HG03039 (cell line): Measurements from ENCODE around the gene SDC1.

Experiments
- ATAC-seq: cut with Tn5 transposase; IDR thresholded peaks from one replicate; pipeline ENCODE4 v1.9.1; 2021; ENCODE audit warnings: mild to moderate bottlenecking, moderate library complexity; ENCODE audit not compliant: unreplicated experiment

SDC1 gene

GRCh38 chr2:20229322-20230113, 4.6 kb upstream of the SDC1 start:
- no peak for ATAC-seq

GRCh38 chr2:20227894-20228505, 3.1 kb upstream of the SDC1 start:
- no peak for ATAC-seq

- no peak for ATAC-seq
Observed at GRCh38 chr2:20226152-20226545, 1.2 kb upstream of the SDC1 start.

DNA sequence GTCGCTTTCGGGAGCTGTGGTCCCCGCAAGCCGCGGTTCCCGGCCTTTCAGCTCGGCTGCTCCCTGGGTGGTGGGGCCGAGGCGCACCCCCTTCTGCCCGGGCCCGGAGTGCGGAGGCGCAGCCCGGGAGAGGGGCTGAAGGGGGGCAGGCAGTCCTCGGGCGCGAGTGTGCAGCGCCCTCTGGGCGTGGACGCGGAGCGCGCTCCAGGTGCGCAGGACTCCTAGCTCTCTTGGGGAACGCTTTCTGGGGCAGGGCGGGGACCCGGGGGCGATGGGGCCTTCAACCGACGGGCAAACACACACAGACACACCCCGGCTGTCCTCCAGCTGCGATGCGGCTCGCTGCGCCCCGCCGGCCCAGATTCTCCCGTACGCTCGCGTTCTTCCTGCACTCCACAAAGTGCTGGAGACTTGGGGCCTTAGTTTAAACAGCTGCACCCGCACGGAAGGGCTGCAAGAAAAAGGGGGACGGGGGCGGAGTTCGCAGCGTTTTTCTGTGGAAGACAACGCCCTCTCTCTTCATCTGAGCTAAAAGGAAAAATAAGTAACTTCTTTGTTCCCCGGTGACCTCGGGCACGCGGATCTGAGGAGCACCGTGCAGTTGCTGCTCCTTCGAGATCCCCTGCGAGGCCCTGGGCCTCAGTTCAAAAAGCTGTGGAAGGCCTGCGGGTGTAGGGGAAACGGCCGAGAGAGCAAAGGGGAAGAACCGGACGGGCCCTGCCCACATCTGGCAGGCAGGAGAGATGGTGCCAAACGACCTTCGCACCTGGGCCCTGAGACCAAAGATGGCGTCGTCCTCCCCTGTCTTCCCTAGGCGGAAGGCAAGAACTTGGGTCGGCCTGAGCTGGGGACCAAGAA, 593 bp upstream of the SDC1 start:
- ATAC-seq, result peak; percentile 55

GRCh38 chr2:20224164-20224715, 690 bp downstream of the SDC1 start:
- ATAC-seq, result peak; percentile 16

GRCh38 chr2:20223407-20224163, 1.3 kb downstream of the SDC1 start:
- peak; percentile 11 for ATAC-seq

DNA sequence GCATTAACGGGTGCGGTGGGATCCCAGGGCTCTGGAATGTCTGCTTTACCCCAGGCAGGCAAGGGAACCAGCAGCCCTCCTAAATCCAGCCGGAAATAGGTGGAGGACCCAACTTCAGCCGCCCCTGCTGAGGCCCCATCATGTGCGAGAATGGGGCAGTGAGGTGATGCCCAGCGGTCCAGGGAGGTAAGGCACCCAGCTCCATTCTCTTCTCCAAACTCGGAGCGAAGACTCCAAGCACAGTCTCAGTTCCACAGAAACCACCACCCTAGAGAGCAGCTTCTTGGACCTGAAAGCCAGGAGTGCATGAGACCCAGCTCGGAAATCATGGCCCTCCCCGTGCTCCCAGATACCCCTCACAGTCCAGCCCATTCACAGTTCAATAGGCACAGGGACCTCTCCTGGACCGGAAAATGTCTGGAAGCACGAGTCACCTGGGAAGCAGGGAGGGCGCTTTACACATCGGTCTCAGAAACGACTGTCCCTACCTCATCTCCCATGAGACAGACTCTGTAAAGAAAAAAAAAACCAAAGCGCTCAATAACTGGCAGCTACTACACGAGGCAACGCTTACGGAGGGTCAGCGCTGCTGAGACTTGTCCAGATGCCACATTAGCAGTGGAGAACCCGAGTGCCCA, 2.0 kb downstream of the SDC1 start:
- ATAC-seq, result no peak

DNA sequence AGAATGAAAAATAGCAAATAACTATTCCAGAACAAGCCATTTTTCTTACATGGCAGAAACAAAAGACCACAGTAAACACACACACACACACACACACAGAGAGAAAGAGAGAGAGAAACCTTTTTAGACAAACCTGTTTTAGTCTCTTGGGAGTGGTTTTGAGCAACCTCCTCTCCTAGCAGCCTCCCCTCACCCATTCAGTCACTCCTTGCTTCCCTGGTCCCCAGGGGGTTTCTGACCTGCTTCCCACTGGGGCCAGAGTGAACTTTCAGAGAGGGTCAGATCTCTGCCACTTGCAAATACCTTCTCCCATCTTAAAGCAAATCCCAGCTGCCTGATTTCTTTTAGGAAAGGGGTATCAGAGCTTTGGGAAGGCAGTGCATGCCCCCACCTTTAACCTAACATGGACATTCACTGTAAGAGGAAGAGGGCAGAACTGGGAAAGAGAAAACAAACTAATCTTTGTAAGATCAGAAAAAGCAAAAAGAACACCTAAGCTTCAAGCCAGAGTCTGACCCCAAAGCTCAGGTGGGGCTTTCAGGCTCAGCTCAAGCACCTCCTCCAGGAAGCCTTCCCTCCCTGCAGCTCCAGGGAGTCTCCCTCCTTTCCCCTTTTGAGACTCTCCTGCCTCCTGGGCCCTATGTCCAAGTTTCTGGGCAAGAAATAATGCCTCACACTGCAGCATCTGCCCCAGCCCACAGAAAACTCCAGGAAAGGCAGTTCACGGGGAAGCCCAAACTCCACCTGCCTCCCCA, 2.7 kb downstream of the SDC1 start:
- ATAC-seq, result no peak

DNA sequence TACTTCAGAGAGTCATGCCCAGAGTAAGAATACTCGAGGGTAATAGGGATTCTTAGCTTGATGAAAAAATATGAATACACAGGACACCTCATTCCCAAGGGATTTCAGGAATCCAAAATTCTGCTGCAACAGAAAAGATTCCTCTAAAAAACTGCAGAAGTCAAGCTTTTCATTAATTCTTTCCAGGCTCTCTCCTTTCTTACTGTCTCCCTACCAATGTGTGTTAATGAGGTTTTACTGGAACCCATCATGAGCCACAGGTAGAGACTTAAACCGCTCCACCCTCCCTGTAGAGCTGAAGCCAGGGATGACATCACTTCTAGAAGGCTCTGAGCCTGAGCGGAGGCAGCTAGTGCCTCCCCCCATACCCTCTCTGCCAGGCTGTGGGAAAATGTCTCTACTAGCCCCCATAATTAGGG, 3.4 kb downstream of the SDC1 start:
- ATAC-seq, result no peak

DNA sequence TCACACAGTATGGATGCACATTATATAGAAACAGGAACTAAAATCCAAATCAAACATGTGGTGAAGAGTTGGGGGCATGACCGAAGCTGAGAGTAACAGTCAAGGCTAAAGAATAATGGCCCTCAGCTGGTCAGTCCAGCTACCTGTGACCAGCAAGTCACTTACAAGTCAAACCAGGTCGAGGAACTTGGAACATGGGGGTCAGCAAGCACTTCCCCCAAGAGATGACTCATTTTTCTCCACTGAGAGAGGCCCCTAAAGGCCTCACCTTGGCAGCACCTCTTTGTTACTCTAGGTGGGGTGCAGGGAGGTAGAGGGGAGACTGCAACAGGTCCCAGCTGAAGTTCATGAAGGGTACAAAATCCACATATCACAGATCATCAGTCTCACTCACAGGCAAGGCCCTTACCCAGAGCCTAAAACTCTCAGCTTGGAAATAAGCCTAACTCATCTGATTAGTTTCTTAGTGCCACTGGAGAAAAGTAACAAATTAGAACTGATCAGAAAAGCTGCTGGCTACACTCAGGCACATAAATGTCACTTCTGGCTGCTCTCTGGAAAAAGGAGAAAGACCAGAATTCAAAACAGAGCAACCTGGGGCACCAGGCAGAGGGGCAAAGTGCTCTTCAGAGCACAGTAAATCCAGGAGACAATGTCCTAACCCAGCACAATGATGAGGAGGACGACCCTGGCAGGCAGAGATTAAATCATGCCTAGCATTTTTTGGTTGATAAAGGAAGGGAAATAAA, 4.0 kb downstream of the SDC1 start:
- ATAC-seq, result no peak

DNA sequence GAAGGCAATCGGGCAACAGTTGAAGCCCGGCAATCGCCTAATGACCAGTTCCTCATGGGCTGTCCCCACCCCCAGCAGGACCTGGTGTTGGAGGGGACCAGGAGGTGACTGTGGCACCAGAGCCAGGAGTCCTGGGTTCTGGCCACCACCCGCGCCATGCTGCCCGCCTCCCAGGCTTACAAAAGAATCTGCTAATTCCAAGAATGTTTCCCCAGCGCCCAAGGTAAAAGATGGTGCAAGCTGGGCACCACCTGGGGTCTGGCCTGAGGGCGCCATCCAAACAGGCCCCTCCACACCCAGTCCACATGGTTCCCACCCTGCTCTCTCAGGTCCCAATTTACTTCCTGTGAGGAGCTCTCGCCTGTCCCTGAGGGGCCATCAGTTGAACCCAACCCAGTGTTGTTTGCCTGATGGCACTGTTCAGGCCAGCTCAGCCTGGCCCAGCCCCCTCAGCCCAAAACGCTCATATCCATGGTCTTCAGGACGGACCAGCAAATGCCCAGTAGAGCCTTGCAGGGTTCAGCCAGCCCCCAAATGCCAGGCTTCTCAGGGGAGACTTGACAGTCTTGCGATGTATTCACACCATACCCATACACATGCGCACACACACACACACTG, 5.1 kb downstream of the SDC1 start:
- no peak for ATAC-seq

DNA sequence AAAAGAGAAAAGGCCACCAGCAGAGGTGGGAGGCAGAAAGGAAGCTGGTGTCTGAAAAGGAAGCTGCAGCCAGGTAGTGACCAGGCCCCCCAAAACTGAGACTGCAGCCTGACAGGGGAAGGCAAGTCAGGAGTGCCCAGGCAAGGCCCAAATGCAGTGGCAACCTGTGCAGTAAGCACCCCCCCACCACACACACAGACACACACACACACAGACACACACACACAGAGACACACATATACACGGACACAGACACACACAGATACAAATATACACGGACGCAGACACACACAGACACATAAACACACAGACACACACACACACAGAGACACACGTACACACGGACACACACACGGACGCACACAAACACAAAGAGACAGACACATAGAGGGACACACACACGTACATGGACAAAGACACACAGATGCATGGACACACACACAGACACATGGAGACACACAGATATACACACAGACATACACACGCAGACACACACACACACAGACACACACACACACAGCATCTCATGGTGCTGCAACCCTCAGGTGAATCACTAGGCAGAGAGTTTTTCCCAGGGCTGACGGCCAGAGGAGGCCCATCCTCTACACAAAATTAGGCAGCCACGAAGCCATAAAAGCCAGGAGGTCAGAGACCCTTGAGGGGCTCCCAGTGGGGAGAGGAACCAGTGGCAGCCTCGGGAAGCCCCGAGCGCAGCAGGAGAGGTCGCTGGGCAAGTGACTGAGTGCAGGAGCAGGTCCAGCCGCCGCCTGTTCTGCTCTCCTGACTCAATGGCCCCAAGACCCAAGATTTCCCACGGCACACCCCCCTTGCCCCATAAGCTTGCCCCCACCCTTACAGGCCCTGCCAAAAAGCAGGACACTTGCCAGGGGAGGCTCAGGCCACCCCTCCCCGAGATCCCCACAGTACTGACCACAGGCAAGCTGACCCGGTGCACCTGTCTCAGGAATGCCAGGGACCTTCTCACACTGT, 6.3 kb downstream of the SDC1 start:
- ATAC-seq, result no peak

DNA sequence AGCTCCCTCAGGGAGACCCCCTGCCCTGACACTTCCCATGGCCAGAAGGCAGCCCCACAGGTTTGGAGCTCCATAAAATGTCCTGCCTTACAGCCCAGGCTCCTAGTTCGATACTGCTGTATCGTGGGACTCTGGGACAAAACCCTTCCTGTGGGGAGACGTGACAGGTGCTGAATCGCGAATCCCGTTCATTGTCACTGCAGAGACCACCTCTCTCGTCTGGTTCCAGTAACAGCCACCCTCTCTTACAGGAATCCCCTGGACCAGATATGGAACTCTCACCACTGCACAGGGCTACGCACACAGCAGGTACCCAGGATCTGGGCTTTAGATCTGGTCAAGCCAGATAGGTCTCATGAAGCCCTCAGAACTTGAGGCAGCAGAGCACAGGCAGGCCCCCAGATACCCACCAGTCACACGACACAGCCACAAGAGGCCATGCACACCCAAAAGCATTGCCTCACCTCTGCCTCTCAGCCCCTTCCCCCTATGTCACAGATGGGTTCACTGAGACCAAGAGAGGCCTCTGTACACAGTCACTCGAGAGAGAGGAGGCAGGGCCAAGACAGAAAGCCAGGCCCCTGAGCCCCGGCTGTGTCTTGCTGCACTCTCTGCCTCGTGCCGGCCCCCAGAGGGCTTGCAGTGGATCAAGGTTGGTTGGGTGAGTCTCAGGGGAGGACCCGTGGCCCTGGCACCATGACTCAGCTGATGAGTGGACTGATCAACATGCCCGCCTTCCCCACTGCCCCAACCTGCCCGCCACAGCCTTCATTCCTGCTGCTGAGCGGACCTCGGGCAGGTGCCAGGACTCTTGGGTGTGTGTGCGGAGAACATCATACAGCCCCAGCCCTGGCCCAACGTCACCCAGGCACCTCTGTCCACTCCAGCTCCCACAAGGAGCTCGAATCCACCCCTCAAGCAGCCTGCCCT, 7.6 kb downstream of the SDC1 start:
- ATAC-seq, result no peak

DNA sequence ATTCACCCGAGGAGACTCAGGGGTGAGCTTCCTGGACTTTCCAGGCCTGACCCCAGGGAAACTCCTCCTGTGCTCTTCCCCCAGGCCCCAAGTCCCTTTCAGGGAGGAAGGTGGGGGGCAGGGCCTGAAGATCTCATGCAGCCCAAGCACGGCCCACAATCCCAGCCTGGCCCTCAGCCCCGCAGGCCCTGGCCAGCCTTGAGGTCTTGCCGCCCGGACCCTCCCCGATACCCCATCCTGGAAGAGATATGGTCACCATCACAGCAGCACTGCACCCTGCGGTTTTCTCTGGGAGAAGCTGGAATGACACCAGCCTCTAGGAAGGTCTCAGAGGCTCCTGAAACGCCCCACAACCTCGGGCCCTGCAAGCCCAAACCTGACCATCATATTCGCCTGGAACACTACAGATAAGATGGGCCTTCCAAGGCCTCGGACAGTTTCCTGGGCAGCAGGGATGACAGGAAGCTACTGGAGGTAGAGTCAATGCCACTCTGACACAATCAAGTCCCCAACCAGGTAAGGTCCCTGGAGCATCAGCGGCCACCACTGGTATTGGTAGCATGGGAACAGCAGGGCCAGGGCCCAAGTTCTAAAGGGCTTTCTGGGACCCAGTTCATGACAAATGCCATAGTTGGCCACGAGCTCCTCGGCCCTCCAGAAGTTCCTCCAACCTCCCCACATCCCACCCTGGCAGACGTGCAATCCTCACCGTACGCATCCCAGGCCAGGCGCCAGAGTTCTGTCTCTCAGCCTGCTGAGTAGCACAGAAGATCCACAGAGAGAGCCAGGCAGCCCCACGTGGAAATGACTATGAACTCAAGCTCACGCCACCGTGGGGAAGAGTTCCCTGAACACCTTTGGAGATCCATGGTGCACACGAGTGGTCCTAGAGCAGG, 8.6 kb downstream of the SDC1 start:
- no peak for ATAC-seq
